Measurements from ENCODE around the gene HES7.

Gene HES7

GRCh38 chr17:8105957-8106398 lies 17.9 kb downstream of the HES7 start:
- no peak for ATAC-seq
- TF ChIP-seq ARNTL (CRISPR knock-in tag; IDR thresholded peaks at IDR 0.05; ENCODE audit: borderline replicate concordance, low read depth): no peak
- TF ChIP-seq CSDC2 (CRISPR knock-in tag; IDR thresholded peaks at IDR 0.05): no peak
- TF ChIP-seq ZFP30 (CRISPR knock-in tag; IDR thresholded peaks at IDR 0.05): no peak
- no peak for TF ChIP-seq PATZ1 (CRISPR knock-in tag; IDR thresholded peaks at IDR 0.05; ENCODE audit: borderline replicate concordance)
- no peak for TF ChIP-seq TOX (CRISPR knock-in tag; IDR thresholded peaks at IDR 0.05; ENCODE audit: borderline replicate concordance)
- TF ChIP-seq RARB (CRISPR knock-in tag; IDR thresholded peaks at IDR 0.05): no peak
- TF ChIP-seq BACH2 (CRISPR knock-in tag; IDR thresholded peaks at IDR 0.05; ENCODE audit: borderline replicate concordance): no peak
- TF ChIP-seq CREB5 (CRISPR knock-in tag; IDR thresholded peaks at IDR 0.05; ENCODE audit: low read depth): no peak
- TF ChIP-seq ISL1 (CRISPR knock-in tag; IDR thresholded peaks at IDR 0.05): no peak
- no peak for TF ChIP-seq ZNF565 (CRISPR knock-in tag; conservative IDR thresholded peaks at IDR 0.05; ENCODE audit: low read depth)
- no peak for TF ChIP-seq ZFP3 (CRISPR knock-in tag; IDR thresholded peaks at IDR 0.05)
- TF ChIP-seq ZNF70 (CRISPR knock-in tag; IDR thresholded peaks at IDR 0.05): no peak
- no peak for TF ChIP-seq OSR1 (CRISPR knock-in tag; IDR thresholded peaks at IDR 0.05)
- no peak for TF ChIP-seq CSRNP3 (CRISPR knock-in tag; IDR thresholded peaks at IDR 0.05)
- TF ChIP-seq TCF4 (CRISPR knock-in tag; IDR thresholded peaks at IDR 0.05; ENCODE audit: borderline replicate concordance): no peak
- TF ChIP-seq TSHZ2 (CRISPR knock-in tag; IDR thresholded peaks at IDR 0.05): no peak

GRCh38 chr17:8104911-8105310 lies 19.0 kb downstream of the HES7 start:
- no peak for ATAC-seq
- TF ChIP-seq PATZ1 (CRISPR knock-in tag; IDR thresholded peaks at IDR 0.05; ENCODE audit: borderline replicate concordance) (no peak), GLIS3 (CRISPR knock-in tag; IDR thresholded peaks at IDR 0.05) (no peak), RARB (CRISPR knock-in tag; IDR thresholded peaks at IDR 0.05) (no peak), CREB5 (CRISPR knock-in tag; IDR thresholded peaks at IDR 0.05; ENCODE audit: low read depth) (no peak), OSR1 (CRISPR knock-in tag; IDR thresholded peaks at IDR 0.05) (no peak), BACH2 (CRISPR knock-in tag; IDR thresholded peaks at IDR 0.05; ENCODE audit: borderline replicate concordance) (no peak), TOX (CRISPR knock-in tag; IDR thresholded peaks at IDR 0.05; ENCODE audit: borderline replicate concordance) (no peak), ZNF70 (CRISPR knock-in tag; IDR thresholded peaks at IDR 0.05) (no peak), ARNTL (CRISPR knock-in tag; IDR thresholded peaks at IDR 0.05; ENCODE audit: borderline replicate concordance, low read depth) (no peak), ISL1 (CRISPR knock-in tag; IDR thresholded peaks at IDR 0.05) (no peak), TCF4 (CRISPR knock-in tag; IDR thresholded peaks at IDR 0.05; ENCODE audit: borderline replicate concordance) (no peak), CSDC2 (CRISPR knock-in tag; IDR thresholded peaks at IDR 0.05) (no peak), PPARA (CRISPR knock-in tag; IDR thresholded peaks at IDR 0.05; ENCODE audit: borderline replicate concordance) (no peak), ZFP3 (CRISPR knock-in tag; IDR thresholded peaks at IDR 0.05) (no peak), CSRNP3 (CRISPR knock-in tag; IDR thresholded peaks at IDR 0.05) (no peak), ESRRG (CRISPR knock-in tag; IDR thresholded peaks at IDR 0.05) (no peak), ZNF8 (CRISPR knock-in tag; IDR thresholded peaks at IDR 0.05) (no peak), TSHZ2 (CRISPR knock-in tag; IDR thresholded peaks at IDR 0.05) (no peak), ZNF565 (CRISPR knock-in tag; conservative IDR thresholded peaks at IDR 0.05; ENCODE audit: low read depth) (no peak), ZC3H10 (CRISPR knock-in tag; IDR thresholded peaks at IDR 0.05) (no peak)
